Natural killer cell (primary cell): ENCODE measurements around the gene LRCH1. TPM values are rescaled to one million over a fixed set of nuclear protein-coding genes. Genes with fewer than 3 reads are reported as not detected.

Experiments
- ATAC-seq, 3 donors: fragments of 150-1000 bp in 2 of 3; fragments of 200-7000 bp in 1 of 3; cut with Tn5 transposase; 1 replicate in 1 of 3; 2 replicates in 2 of 3; pipeline ENCODE4 v1.10.0; 2021; ENCODE audit warnings: mild to moderate bottlenecking in 2 of 3, moderate library complexity in 2 of 3
- DNase-seq, 2 donors: peaks; one replicate each; pipeline versions ENCODE4 v3.0.0 to v3.0.0-alpha.2; 2013 to 2021; ENCODE audit warnings: mixed read lengths in 1 of 2
- H3K27ac ChIP-seq: one replicate; pipeline ENCODE4 v1.5.1; 2013; ENCODE audit warnings: mild to moderate bottlenecking, low read length
- H3K27me3 ChIP-seq: one replicate; pipeline ENCODE4 v1.6.1; 2013; ENCODE audit warnings: low read length; ENCODE audit not compliant: control insufficient read depth, insufficient read depth
- H3K36me3 ChIP-seq: one replicate; pipeline ENCODE4 v1.6.1; 2013; ENCODE audit warnings: low read length; ENCODE audit not compliant: control insufficient read depth, insufficient read depth
- H3K4me1 ChIP-seq: one replicate; pipeline ENCODE4 v1.6.1; 2013; ENCODE audit warnings: low read length; ENCODE audit not compliant: control insufficient read depth, insufficient read depth
- H3K4me3 ChIP-seq: one replicate; pipeline ENCODE4 v1.5.1; 2013; ENCODE audit warnings: low read length
- H3K9me3 ChIP-seq: one replicate; pipeline ENCODE4 v1.6.1; 2013; ENCODE audit warnings: low read length; ENCODE audit not compliant: control insufficient read depth, insufficient read depth
- H3K27ac Mint-ChIP-seq, 2 donors: one replicate each; pipeline ENCODE4 v1.8.0; 2022; ENCODE audit warnings: mild to moderate bottlenecking in 2 of 2, mixed read lengths in 2 of 2, moderate library complexity in 1 of 2
- H3K27me3 Mint-ChIP-seq, 2 donors: one replicate each; pipeline ENCODE4 v1.8.0; 2022; ENCODE audit warnings: low read depth in 2 of 2, mixed read lengths in 2 of 2
- H3K36me3 Mint-ChIP-seq: one replicate; pipeline ENCODE4 v1.8.0; 2022; ENCODE audit warnings: mixed read lengths
- H3K4me1 Mint-ChIP-seq, 2 donors: one replicate each; pipeline ENCODE4 v1.8.0; 2022; ENCODE audit warnings: mixed read lengths in 2 of 2
- H3K4me3 Mint-ChIP-seq: one replicate; pipeline ENCODE4 v1.8.0; 2022; ENCODE audit warnings: mild to moderate bottlenecking, moderate library complexity, mixed read lengths
- H3K9me3 Mint-ChIP-seq, 2 donors: one replicate each; pipeline ENCODE4 v1.8.0; 2022; ENCODE audit warnings: mixed read lengths in 2 of 2
- CTCF ChIP-seq: fragments of 200-600 bp; IDR thresholded peaks from one replicate; pipeline ENCODE4 v1.8.0; 2022; ENCODE audit warnings: antibody characterized with exemption
- WGBS: methylation state at CpG from one replicate; pipeline ENCODE4 v1.1.7; 2013; ENCODE audit warnings: missing lambda C conversion rate; ENCODE audit not compliant: insufficient coverage; 5-methylcytosine and 5-hydroxymethylcytosine counted together
- intact Hi-C: fragments of 100-400 bp; cut with micrococcal nuclease; formaldehyde crosslinking; loops from one replicate; pipeline ENCODE4 v1.14.2; 2022
- total RNA-seq, 4 donors: library from RNA; stranded (reverse); fragments of 120-200 nt in 1 of 4; gene quantifications; one replicate each; pipeline versions ENCODE4 v1.2.3 to v1.2.4, GENCODE V29; 2013 to 2022

LRCH1 gene
- total RNA-seq, 3 donors from 2014 or later (not counting 1 experiment from before 2014, with no cell fraction given), result 23.7 to 32.2 (median 29.6) TPM

- H3K4me3 Mint-ChIP-seq, result no peak overlapping the region
- WGBS, result 0% methylated on average over 1 of the region's 1 CpG
- H3K36me3 Mint-ChIP-seq, result no peaks in the 10 kb centered on the region
- Histone ChIP-seq H3K4me3 (no peak overlapping the region), H3K4me1 (peaks cover 3% of the 10 kb centered on the region), H3K27ac (no peak overlapping the region), H3K27me3 (no peaks in the 10 kb centered on the region), H3K36me3 (peaks cover 9% of the 10 kb centered on the region), H3K9me3 (no peaks in the 10 kb centered on the region)
- no peaks in the 10 kb centered on the region for H3K27me3 Mint-ChIP-seq
- H3K9me3 Mint-ChIP-seq, result no peaks in the 10 kb centered on the region
- TF ChIP-seq CTCF, result no peak
- peak in 2 of 3 donors; percentile 43 to 83 for ATAC-seq
- intact Hi-C loops, result no loop called here
- H3K27ac Mint-ChIP-seq, result peak overlapping the region; percentile 26 to 51
- peaks cover 10 to 20% of the 10 kb centered on the region in 2 donors for H3K4me1 Mint-ChIP-seq
- DNase-seq, result peak in 1 of 2 donors; percentile 38
Observed at GRCh38 chr13:46687810-46688209, 134.8 kb downstream of the LRCH1 start.

- H3K4me3 ChIP-seq, result no peak overlapping the region
- H3K27ac Mint-ChIP-seq, result peak overlapping the region; percentile 26 to 51
- no peaks in the 10 kb centered on the region for H3K9me3 Mint-ChIP-seq
- ATAC-seq (peak in 1 of 3 donors; percentile 34), DNase-seq (no peak)
- intact Hi-C loops, result no loop called here
- TF ChIP-seq CTCF, result no peak
- no peaks in the 10 kb centered on the region for H3K27me3 Mint-ChIP-seq
- WGBS, result no CpG with 5 or more reads among the region's 1 CpG
- peaks cover 10 to 20% of the 10 kb centered on the region in 2 donors for H3K4me1 Mint-ChIP-seq
- no peak overlapping the region for H3K27ac ChIP-seq
- no peaks in the 10 kb centered on the region for H3K9me3 ChIP-seq
- H3K27me3 ChIP-seq, result no peaks in the 10 kb centered on the region
- no peaks in the 10 kb centered on the region for H3K36me3 Mint-ChIP-seq
- H3K4me1 ChIP-seq, result peaks cover 3% of the 10 kb centered on the region
- peaks cover 12% of the 10 kb centered on the region for H3K36me3 ChIP-seq
- H3K4me3 Mint-ChIP-seq, result no peak overlapping the region
Observed at GRCh38 chr13:46688306-46688705, 135.3 kb downstream of the LRCH1 start.

- no peaks in the 10 kb centered on the region for H3K27me3 ChIP-seq
- H3K4me1 Mint-ChIP-seq, result no peaks in the 10 kb centered on the region
- no peak overlapping the region for H3K27ac Mint-ChIP-seq
- H3K4me3 ChIP-seq, result no peak overlapping the region
- H3K4me3 Mint-ChIP-seq, result no peak overlapping the region
- H3K4me1 ChIP-seq, result no peaks in the 10 kb centered on the region
- TF ChIP-seq CTCF, result no peak
- intact Hi-C loops, result no loop called here
- no peaks in the 10 kb centered on the region for H3K9me3 Mint-ChIP-seq
- H3K9me3 ChIP-seq, result no peaks in the 10 kb centered on the region
- H3K27me3 Mint-ChIP-seq, result no peaks in the 10 kb centered on the region
- peaks cover 36% of the 10 kb centered on the region for H3K36me3 Mint-ChIP-seq
- no peak overlapping the region for H3K27ac ChIP-seq
- DNase-seq, result no peak
- ATAC-seq, result no peak
- H3K36me3 ChIP-seq, result peaks cover 71% of the 10 kb centered on the region
- 97% methylated on average over 3 of the region's 3 CpGs for WGBS
Observed at GRCh38 chr13:46698014-46698413, 145.0 kb downstream of the LRCH1 start.

GRCh38 chr13:46698910-46699460, 146.0 kb downstream of the LRCH1 start:
- H3K4me1 Mint-ChIP-seq, result no peaks in the 10 kb centered on the region
- H3K27ac Mint-ChIP-seq, result no peak overlapping the region
- H3K4me3 Mint-ChIP-seq, result no peak overlapping the region
- intact Hi-C loops, result no loop called here
- no peak for DNase-seq
- TF ChIP-seq CTCF, result no peak
- H3K27me3 Mint-ChIP-seq, result no peaks in the 10 kb centered on the region
- Histone ChIP-seq H3K4me3 (no peak overlapping the region), H3K4me1 (no peaks in the 10 kb centered on the region), H3K9me3 (no peaks in the 10 kb centered on the region), H3K27ac (no peak overlapping the region), H3K36me3 (peaks cover 63% of the 10 kb centered on the region), H3K27me3 (no peaks in the 10 kb centered on the region)
- H3K9me3 Mint-ChIP-seq, result no peaks in the 10 kb centered on the region
- peaks cover 36% of the 10 kb centered on the region for H3K36me3 Mint-ChIP-seq
- no peak for ATAC-seq
- 100% methylated on average over 6 of the region's 6 CpGs for WGBS
